GM18873 (cell line): ENCODE results near the gene GPR27.

Experiments
- ATAC-seq: cut with Tn5 transposase; IDR thresholded peaks from one replicate; pipeline ENCODE4 v1.9.1; 2021; ENCODE audit warnings: mild to moderate bottlenecking, moderate library complexity, moderate number of reproducible peaks; ENCODE audit not compliant: unreplicated experiment, low FRiP score

The GPR27 gene

DNA sequence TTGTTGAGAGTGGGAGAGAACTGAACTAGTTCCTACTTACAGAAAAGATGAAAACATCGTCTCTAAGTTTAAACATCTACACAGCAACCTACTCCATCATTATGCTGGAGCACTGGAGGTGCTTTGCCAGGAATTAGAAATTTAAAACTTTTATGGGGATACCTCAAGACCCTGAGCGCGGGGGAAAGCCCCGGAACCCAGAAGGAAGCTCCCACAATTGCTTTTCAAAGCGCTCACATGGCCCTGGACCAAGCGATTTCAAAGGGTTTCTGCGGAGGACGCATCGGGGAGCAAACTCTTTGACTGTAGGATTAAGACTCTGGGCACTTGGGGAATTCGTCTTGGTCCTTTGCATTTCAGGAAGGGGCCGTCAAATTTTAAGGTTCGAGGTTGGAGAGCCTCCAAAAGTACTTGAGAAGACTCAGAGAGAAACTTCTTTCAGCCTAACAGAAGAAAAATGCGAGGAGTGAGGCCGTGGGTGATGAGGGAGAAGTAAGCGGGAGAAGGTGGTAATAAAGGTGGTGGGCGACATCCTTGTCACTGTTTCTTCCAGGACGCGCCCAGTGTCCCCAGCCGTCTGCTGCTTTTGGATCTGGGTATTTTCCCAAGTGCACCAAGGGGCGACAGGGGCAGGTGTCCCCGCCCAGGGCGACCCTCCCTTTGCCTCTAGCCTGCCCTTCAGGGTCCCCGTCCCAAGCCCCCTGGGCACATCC lies 30.7 kb downstream of the GPR27 start:
- no peak for ATAC-seq

DNA sequence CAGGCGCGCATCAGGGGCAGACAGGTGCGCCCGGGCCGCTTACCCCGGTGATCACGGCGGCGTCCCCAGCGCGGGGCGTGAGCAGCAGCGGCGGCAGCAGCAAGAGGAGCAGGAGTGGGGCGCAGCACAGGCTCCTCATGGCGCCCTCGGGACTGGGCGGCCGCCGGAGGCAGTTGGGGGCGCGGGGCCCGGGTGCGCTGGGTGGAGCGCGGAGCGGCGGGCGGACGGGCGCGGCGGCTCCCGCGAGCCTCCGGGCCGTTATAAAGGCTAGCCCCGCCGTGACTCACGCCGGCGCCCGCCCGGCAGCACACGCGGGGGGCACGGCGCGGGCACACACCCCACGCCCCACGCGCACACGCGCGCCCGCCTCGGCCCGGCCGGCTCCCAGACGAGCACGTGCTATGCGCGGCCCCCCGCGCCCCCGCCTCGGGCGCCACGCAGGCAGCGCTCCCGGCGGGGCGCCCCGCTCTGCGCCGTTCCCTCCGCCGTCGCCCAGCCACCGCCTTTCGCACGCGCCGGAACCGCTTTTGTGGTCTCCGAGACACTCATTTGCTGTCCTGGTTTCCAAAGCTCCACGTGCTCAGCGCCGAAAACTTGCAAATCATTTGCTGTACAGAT lies 31.4 kb downstream of the GPR27 start, which contains the start of gene PROK2:
TSS of gene PROK2 (minus strand) at position 235 of the 618 bp plus-strand sequence. CDS start at position 139, 96 bp downstream.
- no peak for ATAC-seq

DNA sequence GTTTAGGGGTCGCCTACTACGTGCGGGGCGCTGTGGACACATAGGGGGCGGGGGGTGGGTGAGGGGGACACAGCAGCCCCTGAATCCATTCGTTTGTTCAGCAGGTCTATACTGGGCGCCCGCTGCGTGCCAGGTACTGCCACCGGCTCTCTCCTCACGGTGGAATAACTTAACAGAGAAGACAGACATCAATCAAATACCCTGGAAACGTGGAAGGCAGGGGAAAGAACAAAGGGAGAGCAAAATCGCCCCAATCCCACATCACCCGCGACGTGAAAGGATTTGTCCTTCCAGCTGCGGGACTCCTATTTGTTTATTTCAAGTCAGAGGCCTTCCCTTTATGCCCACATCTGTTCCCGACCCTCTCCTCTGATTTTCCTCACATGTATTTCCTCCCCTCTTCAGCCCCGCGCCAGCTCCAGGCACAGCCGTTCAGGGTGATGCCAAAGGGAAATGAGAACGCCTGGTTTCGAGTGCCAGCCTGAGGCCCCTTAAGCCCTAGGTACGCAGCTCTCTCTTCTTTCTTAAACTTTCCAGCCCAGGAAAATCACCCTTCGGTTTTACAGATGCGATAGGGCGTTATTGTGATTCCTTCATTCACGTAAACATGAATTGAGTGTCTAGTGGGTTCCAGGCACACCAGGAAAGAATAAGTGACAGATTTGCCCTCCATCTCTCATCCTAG lies 32.0 kb downstream of the GPR27 start:
- ATAC-seq = no peak

DNA sequence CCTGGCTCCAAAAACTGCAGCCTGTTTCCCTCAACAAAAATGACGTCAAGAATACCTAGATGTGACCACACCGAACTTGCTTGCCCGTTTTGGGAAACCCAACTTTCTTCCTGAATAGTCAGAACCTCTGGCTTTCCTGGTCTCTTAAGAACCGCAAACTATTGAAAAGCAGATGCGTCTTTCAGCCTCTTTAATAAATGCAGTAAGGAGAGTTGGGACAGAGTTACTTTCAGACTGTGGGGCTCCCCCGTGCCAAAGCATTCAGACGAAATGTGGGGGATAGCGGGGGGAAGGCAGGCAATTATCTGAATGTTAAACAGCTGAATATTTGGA lies 32.5 kb downstream of the GPR27 start:
- no peak for ATAC-seq

DNA sequence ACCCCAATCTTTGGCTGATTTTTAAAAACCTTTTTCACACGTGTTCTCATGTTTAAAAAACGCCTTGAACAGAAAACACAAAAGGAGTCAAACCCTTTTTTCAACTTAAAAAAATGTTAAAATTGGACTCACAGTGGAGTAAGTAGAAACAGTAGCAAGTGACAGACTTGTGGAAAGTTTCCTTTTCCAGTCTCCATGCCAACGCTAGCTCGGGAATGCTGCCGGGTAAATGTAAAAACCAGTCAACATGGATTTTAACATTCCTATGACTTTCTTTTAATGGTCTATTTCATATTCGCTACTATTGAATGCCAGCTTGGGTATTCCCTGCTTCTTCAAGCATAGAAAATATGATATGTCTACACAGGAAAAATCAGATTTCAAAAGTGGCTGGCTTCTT lies 32.9 kb downstream of the GPR27 start:
- no peak for ATAC-seq

DNA sequence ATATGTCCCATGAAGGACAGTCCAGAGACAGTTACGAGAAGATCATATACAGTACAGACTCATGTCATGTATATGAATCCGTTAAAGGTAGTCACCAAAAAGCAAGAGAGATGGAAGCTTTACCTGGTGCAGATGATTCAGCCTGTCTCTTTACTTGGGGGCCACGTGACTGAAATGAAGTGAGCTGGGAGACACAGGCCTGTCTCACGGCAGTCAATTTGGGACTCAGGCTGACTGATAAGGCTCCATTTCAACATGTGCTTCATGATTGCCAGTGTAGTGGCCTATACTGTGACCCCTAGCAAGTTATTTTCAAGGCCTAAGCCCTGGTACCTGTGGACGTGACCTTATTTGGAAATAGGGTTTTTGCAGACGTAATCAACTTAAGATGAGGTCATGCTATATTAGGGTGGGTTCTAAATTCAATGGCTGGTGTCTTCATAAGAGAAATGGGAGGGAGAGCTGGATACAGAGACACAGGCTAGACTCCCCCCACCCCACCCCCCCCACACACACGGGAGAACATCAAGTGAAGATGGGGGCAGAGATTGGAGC lies 34.3 kb downstream of the GPR27 start:
- ATAC-seq = no peak

DNA sequence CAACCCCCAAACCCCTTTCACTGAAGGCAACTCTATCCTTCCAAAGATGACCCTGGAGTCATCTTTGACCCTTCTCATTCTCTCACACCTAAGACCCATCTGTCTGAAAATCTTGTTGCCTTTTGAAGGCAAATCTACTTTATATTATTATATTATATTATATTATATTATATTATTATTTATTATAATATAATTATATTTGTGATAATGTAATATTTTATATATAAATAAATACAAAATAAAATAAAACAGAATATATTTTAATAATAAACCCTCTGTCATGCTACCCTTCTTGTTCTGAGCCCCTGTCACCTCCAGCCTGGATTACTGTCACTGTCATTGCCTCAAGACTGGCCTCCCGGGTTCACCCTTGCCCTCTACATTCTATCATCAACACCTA lies 36.3 kb downstream of the GPR27 start:
- no peak for ATAC-seq

DNA sequence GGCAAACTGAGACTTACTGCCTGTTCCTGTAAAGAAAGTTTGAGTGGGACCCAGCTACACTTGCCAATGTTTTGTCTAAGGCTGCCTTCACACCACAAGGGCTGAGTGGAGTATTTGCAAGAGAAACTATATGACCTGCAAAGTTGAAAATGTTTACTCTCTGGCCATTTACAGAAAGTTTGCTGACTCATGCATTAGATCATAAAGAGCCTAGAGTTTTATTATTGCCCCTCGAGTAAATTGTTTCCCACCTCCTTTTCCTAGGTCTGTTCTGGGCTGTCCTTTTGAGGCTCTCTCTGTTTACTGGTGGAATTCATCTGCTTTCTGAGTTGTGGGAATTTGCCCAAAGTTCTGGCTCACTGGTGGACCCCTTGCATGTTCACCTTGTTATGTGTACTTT lies 38.0 kb downstream of the GPR27 start:
- no peak for ATAC-seq

DNA sequence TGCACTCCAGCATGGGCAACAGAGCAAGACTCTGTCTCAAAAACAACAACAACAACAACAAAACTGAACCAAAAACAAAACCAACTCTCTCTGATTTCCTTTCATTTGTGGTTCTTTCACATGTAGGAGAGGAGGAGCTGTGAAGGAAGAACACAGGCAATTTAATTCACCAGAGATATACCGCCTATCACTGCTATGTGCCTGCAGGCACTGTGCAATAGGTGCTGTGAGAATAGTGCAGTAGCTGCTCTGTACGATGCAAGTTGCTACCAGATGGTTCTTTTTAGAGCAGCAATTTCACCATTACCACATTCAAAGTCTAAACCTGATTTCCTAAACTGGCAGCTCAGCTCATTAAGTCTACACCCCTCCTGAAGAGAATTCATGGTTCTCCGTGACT lies 42.6 kb downstream of the GPR27 start:
- ATAC-seq = no peak

DNA sequence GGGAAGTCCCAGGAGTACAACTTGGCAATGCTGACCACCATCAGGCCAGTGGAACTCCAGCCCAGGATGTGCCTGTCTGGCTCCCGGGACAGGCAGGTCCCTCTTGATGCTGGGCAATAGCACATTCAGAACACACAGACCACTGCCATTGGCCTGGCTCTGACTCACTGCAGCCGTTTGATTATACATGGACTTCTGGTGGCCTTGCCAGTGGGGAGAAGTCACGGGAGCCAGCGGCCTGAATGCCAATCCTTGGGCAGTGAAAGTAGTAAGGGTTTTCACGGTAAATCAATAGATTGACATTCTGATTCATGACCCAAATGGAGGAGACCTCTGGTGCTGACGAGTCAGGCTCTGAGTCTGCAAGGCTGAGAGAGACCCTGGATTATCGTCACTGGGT lies 43.8 kb downstream of the GPR27 start:
- ATAC-seq = no peak

DNA sequence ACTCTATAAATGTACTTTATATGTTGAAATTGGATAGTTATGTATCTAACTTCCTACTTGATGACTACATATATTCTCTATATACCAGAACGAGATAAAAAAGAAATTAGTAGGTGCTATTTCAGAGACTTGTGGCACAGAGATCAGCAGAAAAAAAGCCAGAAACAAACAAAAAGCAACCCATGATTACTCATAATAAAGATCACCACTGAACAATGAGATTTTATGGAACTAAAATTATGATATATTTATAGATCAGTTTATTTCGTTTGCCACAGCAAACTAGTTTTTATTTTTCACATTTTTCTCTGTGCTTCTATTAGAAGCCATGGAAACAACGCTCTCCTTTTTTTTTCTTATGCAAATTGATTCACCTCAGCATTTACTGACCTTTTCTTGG lies 46.4 kb downstream of the GPR27 start:
- ATAC-seq = no peak

DNA sequence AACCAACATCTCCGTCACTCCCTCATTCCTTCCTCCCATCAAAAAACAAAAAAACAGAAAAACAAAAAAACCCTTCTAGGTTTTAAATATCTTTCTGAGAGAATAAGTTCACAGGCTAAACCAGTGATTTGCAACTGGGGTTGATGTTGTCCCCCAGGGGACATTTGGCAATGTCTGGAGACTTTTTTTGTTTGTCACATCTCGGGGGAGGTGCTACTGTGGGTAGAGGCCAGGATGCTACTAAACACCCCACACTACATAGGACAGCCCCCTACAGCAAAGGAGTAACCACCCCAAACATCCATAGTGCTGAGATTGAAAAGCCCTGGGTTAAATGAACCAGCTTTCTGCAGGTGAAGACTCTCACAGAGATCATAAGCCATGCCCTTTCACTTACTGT lies 48.3 kb downstream of the GPR27 start:
- no peak for ATAC-seq

DNA sequence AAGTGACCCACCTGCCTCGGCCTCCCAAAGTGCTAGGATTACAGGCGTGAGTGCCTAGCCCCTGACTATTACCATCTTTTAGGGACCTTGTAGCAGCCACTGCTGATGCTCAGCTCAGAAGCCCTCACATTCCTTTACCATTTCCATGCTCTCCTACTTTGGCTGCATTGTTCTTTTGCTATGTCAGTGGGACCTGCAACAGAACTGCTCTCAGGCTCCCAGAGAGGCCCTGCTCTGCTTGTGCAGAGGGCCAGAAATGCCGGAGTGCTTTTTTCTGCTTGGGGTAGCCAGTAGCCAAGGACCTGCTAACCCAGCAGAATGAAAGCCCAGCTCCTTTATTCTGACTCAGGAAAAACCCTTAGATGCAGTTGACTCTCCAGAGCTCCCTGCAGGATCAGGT lies 49.6 kb downstream of the GPR27 start:
- no peak for ATAC-seq

DNA sequence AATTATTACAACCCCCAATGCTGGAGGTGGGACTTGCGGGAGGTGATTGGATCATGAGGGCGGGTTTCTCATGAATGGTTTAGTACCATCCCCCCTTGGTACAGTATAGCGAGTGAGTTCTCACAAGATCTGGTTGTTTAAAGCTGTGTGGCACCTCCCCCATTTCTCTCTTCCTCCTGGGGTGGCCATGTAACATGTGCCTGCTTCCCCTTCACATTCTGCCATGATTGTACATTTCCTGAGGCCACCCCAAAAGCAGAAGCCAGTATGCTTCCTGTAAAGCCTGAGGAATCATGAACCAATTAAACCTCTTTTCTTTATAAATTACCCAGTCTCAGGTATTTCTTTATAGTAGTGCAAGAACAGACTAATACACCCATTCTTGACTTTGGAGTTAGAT lies 51.5 kb downstream of the GPR27 start:
- ATAC-seq = no peak

DNA sequence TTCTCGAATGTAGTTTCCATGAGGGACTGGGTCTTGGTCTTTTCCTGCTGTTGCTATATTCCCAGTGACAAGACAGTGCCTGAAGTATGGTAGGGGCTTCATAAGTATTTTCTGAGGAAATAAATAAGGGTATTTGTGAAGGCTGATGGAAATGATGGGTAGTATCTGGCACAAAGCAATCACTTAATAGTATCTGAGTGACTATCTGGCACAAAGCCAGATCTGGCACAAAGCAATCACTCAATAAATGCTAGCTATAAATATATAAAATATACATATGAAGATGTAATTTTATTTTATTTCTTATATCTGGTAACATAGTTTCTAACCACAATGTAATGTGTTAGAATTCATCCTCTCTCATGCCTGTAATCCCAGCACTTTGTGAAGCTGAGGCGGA lies 52.0 kb downstream of the GPR27 start:
- ATAC-seq = no peak
